HEK293T (cell line): ENCODE data around the gene RFX6.

ENCODE experiments used
- FOXA1 ChIP-seq: fragments of 450-650 bp; IDR thresholded peaks from 2 replicates; pipeline ENCODE4 v1.6.1; 2016; ENCODE audit warnings: mild to moderate bottlenecking
- HDGF ChIP-seq: fragments of 450-650 bp; IDR thresholded peaks from 2 replicates; pipeline ENCODE4 v1.6.1; 2017; ENCODE audit warnings: antibody characterized with exemption, borderline replicate concordance
- LEF1 ChIP-seq: fragments of 450-650 bp; IDR thresholded peaks from 2 replicates; pipeline ENCODE4 v1.6.1; 2017; ENCODE audit warnings: mild to moderate bottlenecking, borderline replicate concordance
- NFRKB ChIP-seq: fragments of 450-650 bp; IDR thresholded peaks from 2 replicates; pipeline ENCODE4 v1.6.1; 2016; ENCODE audit warnings: mild to moderate bottlenecking, moderate library complexity
- PKNOX1 ChIP-seq: fragments of 450-650 bp; IDR thresholded peaks from 2 replicates; pipeline ENCODE4 v1.6.1; 2016
- SP1 ChIP-seq: fragments of 450-650 bp; IDR thresholded peaks from 2 replicates; pipeline ENCODE4 v1.6.1; 2017
- SUZ12 ChIP-seq: fragments of 450-650 bp; IDR thresholded peaks from 2 replicates; pipeline ENCODE4 v1.6.1; 2016; ENCODE audit warnings: mild to moderate bottlenecking
- TARDBP ChIP-seq: fragments of 450-650 bp; IDR thresholded peaks from 2 replicates; pipeline ENCODE4 v1.6.1; 2016
- ZNF384 ChIP-seq: fragments of 450-650 bp; IDR thresholded peaks from 2 replicates; pipeline ENCODE4 v1.6.1; 2016

GRCh38 chr6:116954938-116955337 lies 77.9 kb downstream of the RFX6 start:
- TF ChIP-seq PKNOX1 (no peak), FOXA1 (no peak), ZNF384 (no peak), NFRKB (no peak), TARDBP (no peak), SUZ12 (no peak), HDGF (no peak), LEF1 (no peak), SP1 (no peak)
